Neural crest cell (in vitro differentiated cells): Measurements from ENCODE around the gene SLC38A8. TPM values are rescaled to one million over a fixed set of nuclear protein-coding genes. Genes with fewer than 3 reads are reported as not detected.

ENCODE experiments used
- DNase-seq: peaks from one replicate; pipeline ENCODE4 v3.0.0; 2021; ENCODE audit warnings: low read depth, mixed read lengths, low spot score
- H3K27ac Mint-ChIP-seq: one replicate; pipeline ENCODE4 v1.8.0; 2021; ENCODE audit warnings: mild to moderate bottlenecking, mixed read lengths; ENCODE audit not compliant: unreplicated experiment
- H3K27me3 Mint-ChIP-seq: 2 replicates; pipeline ENCODE4 v1.8.0; 2021; ENCODE audit warnings: low read depth, mild to moderate bottlenecking, mixed read lengths
- H3K36me3 Mint-ChIP-seq: 2 replicates; pipeline ENCODE4 v1.8.0; 2021; ENCODE audit warnings: low read depth, mild to moderate bottlenecking, mixed read lengths
- H3K4me1 Mint-ChIP-seq: 2 replicates; pipeline ENCODE4 v1.8.0; 2021; ENCODE audit warnings: mixed read lengths
- H3K4me3 Mint-ChIP-seq: one replicate; pipeline ENCODE4 v1.8.0; 2021; ENCODE audit warnings: mild to moderate bottlenecking, mixed read lengths
- H3K9me3 Mint-ChIP-seq: 2 replicates; pipeline ENCODE4 v1.8.0; 2021; ENCODE audit warnings: mixed read lengths
- CTCF ChIP-seq: fragments of 200-600 bp; sonication (generic); conservative IDR thresholded peaks from 2 replicates; pipeline ENCODE4 v1.5.0; 2021; ENCODE audit warnings: antibody characterized with exemption, mild to moderate bottlenecking
- total RNA-seq: library from RNA; stranded (reverse); gene quantifications from 2 replicates; pipeline ENCODE4 v1.2.1, GENCODE V29; 2021

Gene SLC38A8
- total RNA-seq, 1 donor from 2014 or later = not detected

GRCh38 chr16:84045001-84045817 lies 2.6 kb upstream of the SLC38A8 start:
- H3K4me3 Mint-ChIP-seq = no peak overlapping the region
- peaks cover 26% of the 10 kb centered on the region for H3K4me1 Mint-ChIP-seq
- no peak for DNase-seq
- H3K9me3 Mint-ChIP-seq = no peaks in the 10 kb centered on the region
- H3K36me3 Mint-ChIP-seq = no peaks in the 10 kb centered on the region
- peaks cover 3% of the 10 kb centered on the region for H3K27me3 Mint-ChIP-seq
- TF ChIP-seq CTCF = no peak
- H3K27ac Mint-ChIP-seq = no peak overlapping the region

- Mint-ChIP-seq H3K27ac (no peak overlapping the region), H3K36me3 (no peaks in the 10 kb centered on the region), H3K4me3 (no peak overlapping the region), H3K9me3 (no peaks in the 10 kb centered on the region), H3K4me1 (peaks cover 26% of the 10 kb centered on the region), H3K27me3 (peaks cover 3% of the 10 kb centered on the region)
- TF ChIP-seq CTCF = peak; percentile 49
- DNase-seq = no peak
Measured at GRCh38 chr16:84044118-84044488, 1.5 kb upstream of the SLC38A8 start.

GRCh38 chr16:84043486-84044117 lies 1.0 kb upstream of the SLC38A8 start:
- H3K36me3 Mint-ChIP-seq = no peaks in the 10 kb centered on the region
- peaks cover 26% of the 10 kb centered on the region for H3K4me1 Mint-ChIP-seq
- DNase-seq = no peak
- H3K4me3 Mint-ChIP-seq = peak overlapping the region; percentile 21
- peaks cover 3% of the 10 kb centered on the region for H3K27me3 Mint-ChIP-seq
- H3K27ac Mint-ChIP-seq = no peak overlapping the region
- no peaks in the 10 kb centered on the region for H3K9me3 Mint-ChIP-seq
- no peak for TF ChIP-seq CTCF

GRCh38 chr16:84042879-84043485 lies 387 bp upstream of the SLC38A8 start:
- TF ChIP-seq CTCF = no peak
- Mint-ChIP-seq H3K27me3 (peaks cover 3% of the 10 kb centered on the region), H3K27ac (no peak overlapping the region), H3K4me3 (no peak overlapping the region), H3K9me3 (no peaks in the 10 kb centered on the region), H3K36me3 (no peaks in the 10 kb centered on the region), H3K4me1 (peaks cover 20% of the 10 kb centered on the region)
- DNase-seq = no peak

- H3K27me3 Mint-ChIP-seq = peaks cover 3% of the 10 kb centered on the region
- TF ChIP-seq CTCF = no peak
- H3K36me3 Mint-ChIP-seq = no peaks in the 10 kb centered on the region
- H3K4me1 Mint-ChIP-seq = peaks cover 19% of the 10 kb centered on the region
- no peaks in the 10 kb centered on the region for H3K9me3 Mint-ChIP-seq
- H3K27ac Mint-ChIP-seq = no peak overlapping the region
- H3K4me3 Mint-ChIP-seq = no peak overlapping the region
- no peak for DNase-seq
Measured at GRCh38 chr16:84041881-84042280, 714 bp downstream of the SLC38A8 start.
